DOHH2 (cell line): ENCODE data around the gene LAMA5.

Experiments
- H3F3A ChIP-seq: fragments of 200-600 bp; sonication (generic), shearing (Covaris generic); 2 replicates; pipeline ENCODE4 v1.6.0; 2016; ENCODE audit warnings: antibody characterized with exemption, mild to moderate bottlenecking; ENCODE audit not compliant: control insufficient read depth, insufficient read depth
- H3K27ac ChIP-seq: fragments of 200-600 bp; sonication (generic); 2 replicates; pipeline ENCODE4 v1.5.1; 2014; ENCODE audit warnings: low read depth, mild to moderate bottlenecking, low read length, moderate library complexity
- H3K27me3 ChIP-seq: fragments of 200-600 bp; sonication (generic); 2 replicates; pipeline ENCODE4 v1.6.1; 2014; ENCODE audit warnings: mild to moderate bottlenecking, low read length, mixed read lengths; ENCODE audit not compliant: control insufficient read depth
- H3K36me3 ChIP-seq: fragments of 200-600 bp; sonication (generic); 2 replicates; pipeline ENCODE4 v1.6.1; 2014; ENCODE audit warnings: mild to moderate bottlenecking, low read length, moderate library complexity, mixed read lengths; ENCODE audit not compliant: control insufficient read depth
- H3K4me1 ChIP-seq: fragments of 200-600 bp; sonication (generic); 2 replicates; pipeline ENCODE4 v1.6.1; 2014; ENCODE audit warnings: mild to moderate bottlenecking, low read length, mixed read lengths; ENCODE audit not compliant: control insufficient read depth
- H3K4me2 ChIP-seq: fragments of 200-600 bp; sonication (generic); 2 replicates; pipeline ENCODE4 v1.6.0; 2014; ENCODE audit warnings: mild to moderate bottlenecking, low read length, moderate library complexity
- H3K4me3 ChIP-seq: fragments of 200-600 bp; sonication (generic); 2 replicates; pipeline ENCODE4 v1.5.1; 2014; ENCODE audit warnings: mild to moderate bottlenecking, low read length, mixed read lengths
- H3K79me2 ChIP-seq: fragments of 200-600 bp; sonication (generic); 2 replicates; pipeline ENCODE4 v1.6.1; 2014; ENCODE audit warnings: mild to moderate bottlenecking, low read length, mixed read lengths; ENCODE audit not compliant: control insufficient read depth
- H3K9me2 ChIP-seq: fragments of 200-600 bp; sonication (generic); replicated peaks from 2 replicates; pipeline ENCODE4 v1.6.1; 2014; ENCODE audit warnings: mild to moderate bottlenecking, low read length, mixed read lengths; ENCODE audit not compliant: control insufficient read depth
- H3K9me3 ChIP-seq: fragments of 200-600 bp; sonication (generic); 2 replicates; pipeline ENCODE4 v1.6.1; 2014; ENCODE audit warnings: antibody characterized with exemption, low read length, mixed read lengths; ENCODE audit not compliant: control insufficient read depth, insufficient read depth
- H4K20me1 ChIP-seq: fragments of 200-600 bp; sonication (generic); 2 replicates; pipeline ENCODE4 v1.6.0; 2014; ENCODE audit warnings: low read depth, mild to moderate bottlenecking, antibody characterized with exemption, low read length, moderate library complexity; ENCODE audit not compliant: control insufficient read depth, insufficient read depth
- EZH2phosphoT487 ChIP-seq: fragments of 200-600 bp; sonication (generic); IDR thresholded peaks from 2 replicates; pipeline ENCODE4 v1.6.1; 2017; ENCODE audit warnings: borderline replicate concordance, mild to moderate bottlenecking, antibody characterized with exemption, low read length, moderate library complexity, mixed read lengths
- TF ChIP-seq, protein P1 (sequence below): fragments of 200-600 bp; sonication (generic); IDR thresholded peaks from one replicate; pipeline ENCODE4 v1.5.1; 2014; ENCODE audit warnings: antibody characterized with exemption, mild to moderate bottlenecking, low read depth, low read length; ENCODE audit not compliant: poor library complexity, severe bottlenecking

LAMA5 gene

GRCh38 chr20:62402456-62403150 is 35.5 kb upstream of the LAMA5 start:
- Histone ChIP-seq H3K79me2 (peaks cover 50% of the 10 kb centered on the region), H3K4me3 (no peak overlapping the region), H3K36me3 (peaks cover 29% of the 10 kb centered on the region), H3K9me3 (no peaks in the 10 kb centered on the region; the same call in 1 of the 2 replicates), H4K20me1 (no peaks in the 10 kb centered on the region), H3K4me2 (no peak overlapping the region), H3K27me3 (no peaks in the 10 kb centered on the region), H3K27ac (no peak overlapping the region), H3K4me1 (peaks cover 16% of the 10 kb centered on the region), H3F3A (no peaks in the 10 kb centered on the region), H3K9me2 (no peaks in the 10 kb centered on the region)
- no peak for TF ChIP-seq EZH2phosphoT487
- TF ChIP-seq, protein P1, sequence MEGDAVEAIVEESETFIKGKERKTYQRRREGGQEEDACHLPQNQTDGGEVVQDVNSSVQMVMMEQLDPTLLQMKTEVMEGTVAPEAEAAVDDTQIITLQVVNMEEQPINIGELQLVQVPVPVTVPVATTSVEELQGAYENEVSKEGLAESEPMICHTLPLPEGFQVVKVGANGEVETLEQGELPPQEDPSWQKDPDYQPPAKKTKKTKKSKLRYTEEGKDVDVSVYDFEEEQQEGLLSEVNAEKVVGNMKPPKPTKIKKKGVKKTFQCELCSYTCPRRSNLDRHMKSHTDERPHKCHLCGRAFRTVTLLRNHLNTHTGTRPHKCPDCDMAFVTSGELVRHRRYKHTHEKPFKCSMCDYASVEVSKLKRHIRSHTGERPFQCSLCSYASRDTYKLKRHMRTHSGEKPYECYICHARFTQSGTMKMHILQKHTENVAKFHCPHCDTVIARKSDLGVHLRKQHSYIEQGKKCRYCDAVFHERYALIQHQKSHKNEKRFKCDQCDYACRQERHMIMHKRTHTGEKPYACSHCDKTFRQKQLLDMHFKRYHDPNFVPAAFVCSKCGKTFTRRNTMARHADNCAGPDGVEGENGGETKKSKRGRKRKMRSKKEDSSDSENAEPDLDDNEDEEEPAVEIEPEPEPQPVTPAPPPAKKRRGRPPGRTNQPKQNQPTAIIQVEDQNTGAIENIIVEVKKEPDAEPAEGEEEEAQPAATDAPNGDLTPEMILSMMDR, result no peak

DNA sequence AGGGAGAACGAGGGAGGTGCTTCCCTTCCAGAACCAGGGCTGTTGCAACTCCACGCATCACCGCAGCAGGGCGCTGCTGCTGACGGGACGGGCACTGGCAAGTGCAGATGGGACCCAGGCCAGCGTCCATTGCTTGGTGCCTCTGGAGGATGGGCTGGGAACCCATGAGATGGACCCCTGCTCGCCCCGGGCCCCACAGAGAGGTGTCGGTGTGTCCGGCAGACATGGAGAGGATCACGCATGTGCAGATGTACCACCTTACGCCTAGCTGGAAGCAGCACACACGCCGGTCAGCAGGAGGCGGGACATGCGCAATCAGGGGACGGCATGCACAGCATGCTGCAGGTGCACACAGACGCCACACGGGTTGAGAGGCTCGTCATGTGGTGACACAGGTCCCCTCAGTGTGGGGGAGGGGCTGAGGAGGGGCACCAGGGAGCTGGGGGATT is 34.2 kb upstream of the LAMA5 start:
- H3K4me3 ChIP-seq, result no peak overlapping the region
- H3K27me3 ChIP-seq, result no peaks in the 10 kb centered on the region
- no peaks in the 10 kb centered on the region; the same call in 1 of the 2 replicates for H3K9me3 ChIP-seq
- no peak overlapping the region for H3K4me2 ChIP-seq
- H3F3A ChIP-seq, result no peaks in the 10 kb centered on the region
- peaks cover 13% of the 10 kb centered on the region for H3K4me1 ChIP-seq
- H3K79me2 ChIP-seq, result peaks cover 45% of the 10 kb centered on the region
- H3K36me3 ChIP-seq, result peaks cover 29% of the 10 kb centered on the region
- no peaks in the 10 kb centered on the region for H4K20me1 ChIP-seq
- TF ChIP-seq, protein P1, result no peak
- no peak for TF ChIP-seq EZH2phosphoT487
- H3K9me2 ChIP-seq, result no peaks in the 10 kb centered on the region
- no peak overlapping the region for H3K27ac ChIP-seq

- Histone ChIP-seq H3K27me3 (no peaks in the 10 kb centered on the region), H3K4me1 (peaks cover 5% of the 10 kb centered on the region), H3K27ac (no peak overlapping the region), H3F3A (no peaks in the 10 kb centered on the region), H3K4me2 (no peak overlapping the region), H3K4me3 (no peak overlapping the region), H3K79me2 (peaks cover 37% of the 10 kb centered on the region), H3K9me3 (no peaks in the 10 kb centered on the region; the same call in 1 of the 2 replicates), H3K36me3 (peaks cover 29% of the 10 kb centered on the region), H4K20me1 (no peaks in the 10 kb centered on the region), H3K9me2 (no peaks in the 10 kb centered on the region)
- TF ChIP-seq, protein P1, result no peak
- TF ChIP-seq EZH2phosphoT487, result no peak
These were observed 33.4 kb upstream of the LAMA5 start for GRCh38 chr20:62400541-62400940.
